GM23338 (cell line): ENCODE data around the gene ZNF239.

Experiments used
- CREB1 ChIP-seq: fragments of 250-450 bp; sonication (Bioruptor Pico); IDR thresholded peaks from 2 replicates; pipeline ENCODE4 v1.5.0; 2020; ENCODE audit warnings: low read depth, mild to moderate bottlenecking, moderate library complexity
- EZH2 ChIP-seq: fragments of 200-600 bp; sonication (generic); IDR thresholded peaks from one replicate; pipeline ENCODE4 v1.8.0; 2017; ENCODE audit warnings: antibody characterized with exemption, mild to moderate bottlenecking, low read depth; ENCODE audit not compliant: unreplicated experiment
- EZH2phosphoT487 ChIP-seq: fragments of 200-600 bp; sonication (generic); IDR thresholded peaks from one replicate; pipeline ENCODE4 v1.8.1; 2018; ENCODE audit warnings: antibody characterized with exemption; ENCODE audit not compliant: unreplicated experiment
- POLR2AphosphoS5 ChIP-seq: IDR thresholded peaks from 2 replicates; pipeline ENCODE4 v1.6.1; 2016; ENCODE audit warnings: antibody characterized with exemption, low read depth
- TF ChIP-seq, protein P1 (sequence below), 2 experiments: fragments of 200-600 bp in 1 of 2; sonication (generic) in 1 of 2; conservative IDR thresholded peaks; 2 replicates each; pipeline versions ENCODE4 v1.5.1 to v1.6.1; 2016 to 2017; ENCODE audit warnings: antibody characterized with exemption in 2 of 2, low read depth in 2 of 2, mild to moderate bottlenecking in 2 of 2, moderate library complexity in 1 of 2
- TF ChIP-seq, protein P2 (sequence below): IDR thresholded peaks from one replicate; pipeline ENCODE4 v1.6.1; 2018; ENCODE audit warnings: antibody characterized with exemption; ENCODE audit not compliant: unreplicated experiment

DNA sequence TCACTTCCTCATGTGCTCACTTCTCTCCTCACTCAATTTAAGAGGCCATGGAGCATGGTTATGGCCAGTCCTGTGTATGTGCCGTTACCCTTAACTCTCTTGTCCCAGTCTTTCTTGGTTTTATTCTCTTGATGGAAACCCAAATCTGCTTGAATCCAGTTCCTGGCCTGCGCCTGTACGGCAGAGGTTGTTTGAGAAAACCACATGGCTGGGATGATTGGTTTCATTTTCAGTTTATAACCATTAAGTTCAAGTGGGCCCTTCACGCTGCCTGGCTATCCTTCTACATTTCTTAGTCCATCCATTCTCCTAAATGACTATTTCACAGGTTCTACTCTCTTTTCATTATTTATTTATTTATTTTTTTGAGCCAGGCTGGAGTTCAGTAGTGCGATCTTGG is 1.6 kb upstream of the ZNF239 start:
- TF ChIP-seq, protein P1, sequence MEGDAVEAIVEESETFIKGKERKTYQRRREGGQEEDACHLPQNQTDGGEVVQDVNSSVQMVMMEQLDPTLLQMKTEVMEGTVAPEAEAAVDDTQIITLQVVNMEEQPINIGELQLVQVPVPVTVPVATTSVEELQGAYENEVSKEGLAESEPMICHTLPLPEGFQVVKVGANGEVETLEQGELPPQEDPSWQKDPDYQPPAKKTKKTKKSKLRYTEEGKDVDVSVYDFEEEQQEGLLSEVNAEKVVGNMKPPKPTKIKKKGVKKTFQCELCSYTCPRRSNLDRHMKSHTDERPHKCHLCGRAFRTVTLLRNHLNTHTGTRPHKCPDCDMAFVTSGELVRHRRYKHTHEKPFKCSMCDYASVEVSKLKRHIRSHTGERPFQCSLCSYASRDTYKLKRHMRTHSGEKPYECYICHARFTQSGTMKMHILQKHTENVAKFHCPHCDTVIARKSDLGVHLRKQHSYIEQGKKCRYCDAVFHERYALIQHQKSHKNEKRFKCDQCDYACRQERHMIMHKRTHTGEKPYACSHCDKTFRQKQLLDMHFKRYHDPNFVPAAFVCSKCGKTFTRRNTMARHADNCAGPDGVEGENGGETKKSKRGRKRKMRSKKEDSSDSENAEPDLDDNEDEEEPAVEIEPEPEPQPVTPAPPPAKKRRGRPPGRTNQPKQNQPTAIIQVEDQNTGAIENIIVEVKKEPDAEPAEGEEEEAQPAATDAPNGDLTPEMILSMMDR (conservative IDR thresholded peaks at IDR 0.05; ENCODE audit: low read depth in 2 of 2): no peak
- TF ChIP-seq EZH2 (no peak), CREB1 (CRISPR knock-in tag) (no peak), POLR2AphosphoS5 (no peak), EZH2phosphoT487 (no peak)
- TF ChIP-seq, protein P2, sequence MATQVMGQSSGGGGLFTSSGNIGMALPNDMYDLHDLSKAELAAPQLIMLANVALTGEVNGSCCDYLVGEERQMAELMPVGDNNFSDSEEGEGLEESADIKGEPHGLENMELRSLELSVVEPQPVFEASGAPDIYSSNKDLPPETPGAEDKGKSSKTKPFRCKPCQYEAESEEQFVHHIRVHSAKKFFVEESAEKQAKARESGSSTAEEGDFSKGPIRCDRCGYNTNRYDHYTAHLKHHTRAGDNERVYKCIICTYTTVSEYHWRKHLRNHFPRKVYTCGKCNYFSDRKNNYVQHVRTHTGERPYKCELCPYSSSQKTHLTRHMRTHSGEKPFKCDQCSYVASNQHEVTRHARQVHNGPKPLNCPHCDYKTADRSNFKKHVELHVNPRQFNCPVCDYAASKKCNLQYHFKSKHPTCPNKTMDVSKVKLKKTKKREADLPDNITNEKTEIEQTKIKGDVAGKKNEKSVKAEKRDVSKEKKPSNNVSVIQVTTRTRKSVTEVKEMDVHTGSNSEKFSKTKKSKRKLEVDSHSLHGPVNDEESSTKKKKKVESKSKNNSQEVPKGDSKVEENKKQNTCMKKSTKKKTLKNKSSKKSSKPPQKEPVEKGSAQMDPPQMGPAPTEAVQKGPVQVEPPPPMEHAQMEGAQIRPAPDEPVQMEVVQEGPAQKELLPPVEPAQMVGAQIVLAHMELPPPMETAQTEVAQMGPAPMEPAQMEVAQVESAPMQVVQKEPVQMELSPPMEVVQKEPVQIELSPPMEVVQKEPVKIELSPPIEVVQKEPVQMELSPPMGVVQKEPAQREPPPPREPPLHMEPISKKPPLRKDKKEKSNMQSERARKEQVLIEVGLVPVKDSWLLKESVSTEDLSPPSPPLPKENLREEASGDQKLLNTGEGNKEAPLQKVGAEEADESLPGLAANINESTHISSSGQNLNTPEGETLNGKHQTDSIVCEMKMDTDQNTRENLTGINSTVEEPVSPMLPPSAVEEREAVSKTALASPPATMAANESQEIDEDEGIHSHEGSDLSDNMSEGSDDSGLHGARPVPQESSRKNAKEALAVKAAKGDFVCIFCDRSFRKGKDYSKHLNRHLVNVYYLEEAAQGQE: no peak
